ENCODE data around the gene DST. TPM values are rescaled to one million over a fixed set of nuclear protein-coding genes. Genes with fewer than 3 reads are reported as not detected.

DST gene
- polyA plus RNA-seq, 3 donors = 1.1 to 7.4 (median 3.2) TPM

GRCh38 chr6:56649782-56650181 is 7.1 kb upstream of the DST start:
- no peak for DNase-seq
- no peaks in the 10 kb centered on the region for H4K20me1 ChIP-seq (ENCODE audit: insufficient read depth, low read length)
- Mint-ChIP-seq H3K27me3 (ENCODE audit: low read depth in 3 of 3) (no peaks in the 10 kb centered on the region), H3K4me3 (no peak overlapping the region), H3K9me3 (no peaks in the 10 kb centered on the region), H3K4me1 (no peaks in the 10 kb centered on the region), H3K36me3 (peaks cover 5% of the 10 kb centered on the region in 2 donors), H3K27ac (no peak overlapping the region)
- no peaks in the 10 kb centered on the region for H3K27me3 ChIP-seq (ENCODE audit: control insufficient read depth in 2 of 2, insufficient read depth in 2 of 2, low read length in 2 of 2)
- H3K79me2 ChIP-seq (ENCODE audit: insufficient read depth, low read length) = no peaks in the 10 kb centered on the region
- H3K9ac ChIP-seq (ENCODE audit: insufficient read depth, low read length, poor library complexity, severe bottlenecking) = no peak overlapping the region
- 92% methylated on average over 3 of the region's 3 CpGs for WGBS (ENCODE audit: insufficient coverage)
- H3K4me3 ChIP-seq (replicated peaks in 1 of 3; ENCODE audit: low read depth in 2 of 3, low read length in 3 of 3) = no peak overlapping the region
- TF ChIP-seq, protein P1, sequence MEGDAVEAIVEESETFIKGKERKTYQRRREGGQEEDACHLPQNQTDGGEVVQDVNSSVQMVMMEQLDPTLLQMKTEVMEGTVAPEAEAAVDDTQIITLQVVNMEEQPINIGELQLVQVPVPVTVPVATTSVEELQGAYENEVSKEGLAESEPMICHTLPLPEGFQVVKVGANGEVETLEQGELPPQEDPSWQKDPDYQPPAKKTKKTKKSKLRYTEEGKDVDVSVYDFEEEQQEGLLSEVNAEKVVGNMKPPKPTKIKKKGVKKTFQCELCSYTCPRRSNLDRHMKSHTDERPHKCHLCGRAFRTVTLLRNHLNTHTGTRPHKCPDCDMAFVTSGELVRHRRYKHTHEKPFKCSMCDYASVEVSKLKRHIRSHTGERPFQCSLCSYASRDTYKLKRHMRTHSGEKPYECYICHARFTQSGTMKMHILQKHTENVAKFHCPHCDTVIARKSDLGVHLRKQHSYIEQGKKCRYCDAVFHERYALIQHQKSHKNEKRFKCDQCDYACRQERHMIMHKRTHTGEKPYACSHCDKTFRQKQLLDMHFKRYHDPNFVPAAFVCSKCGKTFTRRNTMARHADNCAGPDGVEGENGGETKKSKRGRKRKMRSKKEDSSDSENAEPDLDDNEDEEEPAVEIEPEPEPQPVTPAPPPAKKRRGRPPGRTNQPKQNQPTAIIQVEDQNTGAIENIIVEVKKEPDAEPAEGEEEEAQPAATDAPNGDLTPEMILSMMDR (IDR thresholded peaks at IDR 0.05) = no peak
- H2AFZ ChIP-seq (ENCODE audit: insufficient read depth, low read depth, low read length, poor library complexity, severe bottlenecking) = no peak overlapping the region
- H3K4me2 ChIP-seq (replicated peaks; ENCODE audit: extremely low read depth, low read length, poor library complexity, severe bottlenecking) = no peak overlapping the region
- intact Hi-C loops (cut with micrococcal nuclease) = loop anchor here in 1 of 2 donors (10.0 kb wide), 1 partner anchor 115 kb away; no protein-coding TSS in a partner anchor
- no peaks in the 10 kb centered on the region for H3K9me3 ChIP-seq (replicated peaks in 1 of 2; ENCODE audit: control insufficient read depth in 1 of 2, insufficient read depth in 1 of 2, low read length in 2 of 2)
- no peaks in the 10 kb centered on the region for H3K4me1 ChIP-seq (ENCODE audit: control insufficient read depth in 1 of 2, insufficient read depth in 2 of 2, low read length in 2 of 2)
- no peak overlapping the region for H3K27ac ChIP-seq (ENCODE audit: low read depth in 1 of 2, low read length in 2 of 2)
- no peaks in the 10 kb centered on the region for H3K36me3 ChIP-seq (replicated peaks in 1 of 2; ENCODE audit: control insufficient read depth in 1 of 2, insufficient read depth in 2 of 2, low read length in 2 of 2)

DNA sequence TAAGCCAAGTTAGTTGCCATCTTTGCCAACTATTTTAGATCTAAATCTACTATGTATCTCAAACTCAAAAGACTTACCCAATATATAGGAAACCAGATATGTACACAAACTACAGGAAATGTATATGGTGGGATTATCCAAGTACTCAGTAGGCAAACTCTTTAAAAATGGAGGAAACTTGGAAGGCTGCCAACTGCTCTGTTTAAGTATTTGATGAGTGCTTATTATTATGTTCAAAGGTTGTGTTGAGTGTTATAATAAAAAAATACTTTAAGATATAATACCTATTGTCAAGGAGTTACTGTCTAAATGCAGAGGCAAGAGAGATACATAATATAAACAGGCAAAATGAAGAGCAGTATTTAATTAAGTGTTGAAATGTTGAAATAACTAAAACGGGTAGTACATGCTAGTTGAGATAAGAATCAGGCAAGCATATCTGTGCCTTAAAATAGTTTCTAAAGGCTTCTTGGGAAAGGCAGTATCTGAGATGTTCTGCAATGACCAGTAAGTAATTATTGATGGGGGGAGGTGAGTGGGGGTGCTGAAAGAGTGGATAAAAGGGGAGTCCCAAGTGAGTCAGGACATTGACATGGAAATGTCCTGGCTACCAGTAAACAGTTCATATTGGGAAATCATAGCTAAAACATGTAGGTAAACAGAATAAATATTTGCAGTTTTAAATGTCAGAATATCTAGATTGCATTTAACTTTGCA is 6.5 kb upstream of the DST start:
- intact Hi-C loops (cut with micrococcal nuclease) = loop anchor here in 1 of 2 donors (10.0 kb wide), 1 partner anchor 116 kb away; no protein-coding TSS in a partner anchor
- Mint-ChIP-seq H3K4me3 (no peak overlapping the region), H3K27me3 (ENCODE audit: low read depth in 3 of 3) (no peaks in the 10 kb centered on the region), H3K4me1 (no peaks in the 10 kb centered on the region), H3K36me3 (peaks cover 5 to 6% of the 10 kb centered on the region in 2 donors), H3K9me3 (no peaks in the 10 kb centered on the region), H3K27ac (no peak overlapping the region)
- no peaks in the 10 kb centered on the region for H4K20me1 ChIP-seq (ENCODE audit: insufficient read depth, low read length)
- H2AFZ ChIP-seq (ENCODE audit: insufficient read depth, low read depth, low read length, poor library complexity, severe bottlenecking) = no peak overlapping the region
- WGBS (ENCODE audit: insufficient coverage) = 0% methylated on average over 1 of the region's 1 CpG
- no peaks in the 10 kb centered on the region for H3K9me3 ChIP-seq (replicated peaks in 1 of 2; ENCODE audit: control insufficient read depth in 1 of 2, insufficient read depth in 1 of 2, low read length in 2 of 2)
- H3K4me3 ChIP-seq (replicated peaks in 1 of 3; ENCODE audit: low read depth in 2 of 3, low read length in 3 of 3) = no peak overlapping the region
- H3K27me3 ChIP-seq (ENCODE audit: control insufficient read depth in 2 of 2, insufficient read depth in 2 of 2, low read length in 2 of 2) = no peaks in the 10 kb centered on the region
- H3K27ac ChIP-seq (ENCODE audit: low read depth in 1 of 2, low read length in 2 of 2) = no peak overlapping the region
- H3K79me2 ChIP-seq (ENCODE audit: insufficient read depth, low read length) = no peaks in the 10 kb centered on the region
- TF ChIP-seq, protein P1 (IDR thresholded peaks at IDR 0.05) = no peak
- no peak overlapping the region for H3K9ac ChIP-seq (ENCODE audit: insufficient read depth, low read length, poor library complexity, severe bottlenecking)
- no peak overlapping the region for H3K4me2 ChIP-seq (replicated peaks; ENCODE audit: extremely low read depth, low read length, poor library complexity, severe bottlenecking)
- H3K4me1 ChIP-seq (ENCODE audit: control insufficient read depth in 1 of 2, insufficient read depth in 2 of 2, low read length in 2 of 2) = no peaks in the 10 kb centered on the region
- H3K36me3 ChIP-seq (replicated peaks in 1 of 2; ENCODE audit: control insufficient read depth in 1 of 2, insufficient read depth in 2 of 2, low read length in 2 of 2) = no peaks in the 10 kb centered on the region
- no peak for DNase-seq

All from CD14-positive monocyte (primary cell).